Fibroblast of skin of abdomen (primary cell): ENCODE results near the gene EHBP1.
"Not testable (repeated sequence)": the region's sequence is repeated elsewhere in the genome, so short reads cannot be mapped to it uniquely, and the experiment has no call there.

Experiments used
- DNase-seq: peaks from one replicate; pipeline ENCODE4 v3.0.0-alpha.2; 2013

The EHBP1 gene

DNA sequence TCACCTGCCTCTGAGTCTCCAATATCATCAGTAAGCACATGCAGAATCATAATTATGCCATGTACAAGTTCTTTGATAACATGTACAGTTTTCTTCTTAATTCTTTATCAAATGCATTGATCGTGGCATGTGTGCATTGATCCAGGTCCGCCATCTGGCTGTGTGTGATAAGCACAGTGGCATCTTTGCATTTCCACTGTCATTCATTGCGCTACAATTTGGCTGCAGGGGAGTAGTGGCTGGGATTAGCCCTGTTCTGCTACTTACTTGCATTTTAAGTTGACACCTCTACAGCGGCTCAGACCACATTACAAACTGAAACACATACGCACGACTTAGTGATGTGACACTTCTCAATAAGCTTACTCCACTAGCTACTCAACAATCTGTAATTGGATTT, 261.5 kb downstream of the EHBP1 start:
- no peak for DNase-seq

DNA sequence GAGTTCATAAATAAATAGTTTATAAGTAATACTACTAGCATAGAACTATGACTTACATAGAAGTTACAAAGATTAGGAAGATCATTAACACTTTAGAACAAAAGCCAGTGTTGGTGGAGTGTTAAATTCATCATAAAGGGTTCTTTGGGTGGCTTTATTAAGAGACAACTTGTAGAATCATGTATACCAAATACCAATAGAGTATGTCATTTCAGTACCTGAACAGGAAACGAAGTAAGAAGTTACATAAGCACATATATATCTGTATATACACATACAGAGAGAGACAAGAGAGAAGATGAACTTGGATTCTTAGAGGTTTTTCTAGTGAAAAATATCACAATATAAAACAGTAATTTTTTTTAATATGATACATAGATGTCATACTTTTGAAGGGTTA, 262.7 kb downstream of the EHBP1 start:
- DNase-seq = no peak

DNA sequence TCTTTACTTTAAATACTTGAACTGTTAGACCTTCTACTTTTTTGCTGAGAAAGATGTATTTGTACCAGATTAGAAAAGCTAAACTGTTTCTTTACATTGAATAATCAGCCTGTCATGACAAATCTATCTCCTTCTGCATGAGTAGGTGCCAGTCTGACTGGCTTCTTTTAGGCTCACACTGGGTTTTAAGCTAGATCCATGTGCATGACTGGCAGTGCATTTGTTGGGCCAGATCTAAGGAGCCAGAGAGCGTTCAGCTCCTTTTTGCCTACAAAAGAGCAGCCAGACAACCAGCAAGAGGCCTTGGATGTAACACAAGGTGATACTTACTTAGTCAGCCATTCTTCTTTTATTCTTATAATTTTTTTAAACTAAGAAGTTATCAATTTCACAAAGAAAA, 263.2 kb downstream of the EHBP1 start:
- DNase-seq = no peak

DNA sequence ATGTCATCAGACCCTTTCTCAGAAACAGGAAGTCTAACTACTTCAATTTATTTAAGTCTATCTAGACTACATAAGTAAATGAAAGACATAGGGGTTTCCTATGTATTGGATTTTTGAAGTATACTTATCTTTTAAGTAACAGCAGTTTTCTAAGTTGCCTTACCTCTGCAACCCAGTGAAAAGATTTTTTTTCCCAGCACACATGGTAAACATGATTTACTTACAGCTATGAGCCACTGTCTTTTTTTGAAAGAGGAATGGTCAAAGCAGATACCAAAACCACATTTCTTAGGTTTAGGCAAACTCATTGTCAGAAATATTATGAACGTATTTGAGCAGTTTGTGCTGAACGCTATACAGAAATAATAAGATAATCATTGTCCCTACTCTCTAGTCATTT, 266.4 kb downstream of the EHBP1 start:
- no peak for DNase-seq

DNA sequence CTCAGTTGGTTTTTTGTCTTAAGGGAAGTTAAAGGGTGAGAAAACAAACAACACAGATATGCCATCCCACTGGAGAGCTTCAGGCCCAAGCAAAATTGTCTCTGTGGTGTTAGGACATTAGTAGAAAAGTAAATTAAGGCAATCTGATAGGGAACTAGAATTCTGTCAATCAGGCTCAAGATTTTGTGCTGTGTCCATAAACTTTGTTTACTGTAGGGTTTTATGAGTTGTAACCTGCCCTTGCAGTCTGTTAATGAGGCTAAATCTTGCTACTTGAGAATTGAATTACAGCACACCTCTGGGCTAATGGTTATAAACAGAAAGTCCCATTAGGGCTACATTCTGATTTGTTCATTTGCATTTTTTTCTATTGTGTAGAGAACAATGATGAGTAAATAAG, 267.1 kb downstream of the EHBP1 start:
- DNase-seq = no peak

DNA sequence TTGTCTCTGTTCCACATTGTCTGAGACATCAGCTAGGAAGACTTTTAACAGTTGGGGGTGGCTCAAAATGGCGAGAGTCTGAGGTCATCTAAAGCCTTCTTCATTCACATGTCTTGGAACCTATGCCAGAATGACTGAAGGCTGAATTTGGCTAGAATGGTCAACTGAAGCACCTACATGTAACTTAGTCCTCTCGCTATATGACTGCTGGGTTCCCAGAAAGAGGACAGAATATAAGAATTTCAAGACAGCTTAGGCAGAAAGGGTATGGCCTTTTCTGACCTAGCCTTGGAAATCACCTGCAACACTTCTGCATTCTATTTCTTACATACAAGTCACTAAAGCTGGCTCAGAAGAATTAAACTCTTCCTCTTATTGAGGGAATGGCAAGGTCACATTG, 269.5 kb downstream of the EHBP1 start:
- no peak for DNase-seq

DNA sequence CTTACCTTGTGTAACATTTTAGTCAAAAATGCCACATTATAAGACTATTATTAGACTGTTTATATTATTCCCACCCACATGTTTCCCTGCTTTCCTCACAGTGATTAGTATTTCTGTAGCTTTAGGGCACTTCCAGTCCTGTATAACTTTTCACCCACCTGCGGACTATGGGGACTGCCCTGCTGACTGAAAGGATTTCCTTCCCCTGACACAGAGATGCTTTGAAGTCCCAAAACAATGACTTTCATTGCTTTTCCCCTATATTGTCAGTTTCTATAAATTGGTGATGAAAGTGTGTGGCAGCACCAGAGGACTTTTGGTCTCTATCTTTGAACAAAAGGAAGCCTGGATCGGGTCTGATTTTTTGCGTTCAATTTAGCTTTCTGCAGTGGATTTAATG, 286.1 kb downstream of the EHBP1 start:
- DNase-seq = no peak

DNA sequence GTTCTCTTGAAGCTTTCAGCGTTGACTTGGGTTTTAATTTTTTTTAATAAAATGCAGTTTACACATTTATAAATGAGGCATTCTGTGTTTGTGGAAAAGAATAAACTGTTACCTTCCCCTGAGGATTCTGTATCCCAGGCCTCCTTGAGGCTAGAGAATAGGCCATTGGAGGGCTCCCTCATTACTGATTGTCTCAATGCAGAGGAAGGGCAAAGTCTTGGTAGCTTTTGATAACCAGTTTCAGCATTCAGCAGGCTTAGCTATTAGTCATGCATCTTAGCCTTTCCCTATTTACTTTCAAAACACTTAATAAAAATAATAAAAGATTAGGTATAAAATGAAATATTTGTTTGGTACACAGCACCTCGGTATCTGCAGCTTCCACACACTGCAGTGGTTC, 287.0 kb downstream of the EHBP1 start:
- no peak for DNase-seq

DNA sequence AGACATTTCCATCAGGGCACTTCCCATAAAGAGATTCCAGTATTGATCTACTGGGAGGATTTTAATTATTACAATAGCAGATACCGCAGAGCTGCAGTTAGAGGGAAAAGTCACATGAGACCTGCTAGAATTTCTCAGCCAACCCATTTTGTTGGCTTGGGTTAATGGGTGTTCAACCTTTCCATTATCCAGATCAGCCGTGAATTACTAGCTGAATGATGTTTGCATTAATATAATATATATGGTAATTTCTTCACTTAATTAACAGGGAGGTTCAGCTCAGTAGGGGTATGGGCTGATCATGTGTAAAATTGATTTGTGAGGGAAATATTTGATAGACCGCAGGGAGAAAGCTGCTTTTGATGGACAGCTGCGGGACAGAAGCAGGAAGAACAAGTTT, 288.7 kb downstream of the EHBP1 start:
- DNase-seq = no peak

DNA sequence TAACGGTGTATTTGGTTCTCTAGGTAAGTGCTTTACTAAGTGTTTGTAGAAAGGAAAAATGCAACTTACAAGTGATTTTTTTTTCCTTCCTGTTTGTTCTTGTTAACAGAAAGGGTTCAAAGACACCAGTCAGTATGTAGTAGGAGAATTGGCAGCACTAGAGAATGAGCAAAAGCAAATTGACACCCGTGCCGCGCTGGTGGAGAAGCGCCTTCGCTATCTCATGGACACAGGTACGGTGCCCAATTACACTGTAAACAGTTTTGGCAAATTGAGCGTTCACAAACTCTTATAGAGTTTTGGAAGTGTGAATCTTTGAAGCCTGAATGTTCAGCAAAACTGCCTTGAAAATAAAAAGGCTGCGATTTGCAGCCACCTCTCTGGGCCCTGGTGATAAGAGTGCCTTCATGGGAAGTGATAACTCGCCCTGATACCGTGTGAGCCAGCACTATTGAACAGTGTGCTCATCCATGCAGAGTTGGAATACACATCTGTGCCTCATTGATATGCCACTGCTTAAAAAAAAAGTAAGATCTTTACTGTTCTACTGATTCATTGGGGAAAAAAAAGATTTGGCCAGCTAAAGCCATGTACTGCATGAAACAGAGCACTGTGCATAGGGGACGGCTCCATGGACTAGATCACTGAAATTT, 291.1 kb downstream of the EHBP1 start:
- no peak for DNase-seq

DNA sequence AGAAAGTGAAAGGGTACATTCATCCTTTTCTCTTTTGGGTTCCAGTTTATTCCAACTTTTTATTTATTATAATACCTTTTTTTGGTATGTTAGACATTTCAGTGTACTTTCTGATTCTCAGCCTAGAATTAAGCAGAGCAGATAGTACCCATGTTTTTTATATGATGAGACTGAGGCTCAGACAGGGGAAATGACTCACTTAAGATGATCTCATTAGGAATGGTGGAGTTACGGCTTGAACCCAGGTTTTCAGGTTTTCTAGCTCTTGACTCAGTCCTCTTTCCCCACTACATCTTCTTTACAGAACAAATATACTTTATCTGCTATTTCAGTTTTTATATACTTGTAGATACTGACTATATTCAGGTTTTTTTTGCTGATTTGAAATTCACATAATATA, 293.4 kb downstream of the EHBP1 start:
- DNase-seq = peak; percentile 22

DNA sequence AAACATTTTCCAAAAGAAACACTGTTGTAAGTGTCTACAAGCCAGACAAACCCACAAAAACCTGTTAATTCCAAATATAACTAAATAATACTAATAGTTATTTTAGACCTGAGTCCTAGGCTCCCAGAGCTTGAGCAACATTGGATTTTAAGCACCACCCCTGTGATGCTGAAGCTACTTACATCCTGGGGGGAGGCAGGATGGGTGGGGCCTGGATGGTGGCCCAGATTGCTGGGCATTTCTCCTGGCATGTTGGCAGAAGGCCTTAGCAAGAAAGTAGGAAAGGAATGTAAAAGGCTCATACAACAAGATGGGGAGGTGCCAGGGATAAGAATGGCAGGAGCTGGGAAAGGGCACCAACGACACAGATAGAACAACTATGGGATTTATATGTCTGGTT, 294.4 kb downstream of the EHBP1 start:
- peak; percentile 23 for DNase-seq

DNA sequence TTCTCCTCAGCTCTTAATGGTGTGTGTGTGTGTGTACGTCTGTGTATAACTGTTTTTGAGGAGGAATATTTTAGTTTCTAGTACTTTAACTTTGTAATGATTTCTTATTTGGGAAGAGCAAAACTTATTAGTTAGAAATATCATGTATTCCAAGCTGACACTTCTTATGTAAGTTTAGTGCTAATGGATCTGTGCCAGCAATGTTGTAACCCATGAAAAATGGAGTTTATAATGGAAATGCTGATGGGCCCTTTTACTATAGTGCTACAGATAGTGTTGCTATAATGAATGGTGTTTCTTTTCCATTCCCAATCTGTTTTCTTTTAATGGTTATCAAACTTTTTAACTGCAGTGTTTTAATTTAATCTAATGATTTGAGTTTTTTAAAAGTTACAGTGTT, 295.3 kb downstream of the EHBP1 start:
- DNase-seq = peak; percentile 38

DNA sequence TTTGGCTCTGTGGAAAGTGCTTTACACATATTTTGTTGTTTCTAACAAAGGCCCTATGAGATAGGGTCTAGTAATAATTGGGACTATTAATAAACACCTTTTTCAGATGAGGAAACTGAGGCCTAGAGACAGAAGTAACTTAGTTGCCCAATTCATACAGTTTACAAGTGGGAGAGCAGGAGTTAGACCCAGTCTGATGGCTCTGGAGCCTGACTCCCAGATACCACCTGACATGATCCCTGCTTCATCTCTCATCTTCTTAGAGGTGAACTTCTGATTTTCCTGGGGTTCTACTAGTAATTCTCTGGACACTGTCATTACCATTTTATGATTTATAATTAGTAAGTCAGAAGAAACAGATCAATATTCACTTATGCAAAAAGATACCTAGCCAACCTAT, 296.1 kb downstream of the EHBP1 start:
- DNase-seq = no peak

DNA sequence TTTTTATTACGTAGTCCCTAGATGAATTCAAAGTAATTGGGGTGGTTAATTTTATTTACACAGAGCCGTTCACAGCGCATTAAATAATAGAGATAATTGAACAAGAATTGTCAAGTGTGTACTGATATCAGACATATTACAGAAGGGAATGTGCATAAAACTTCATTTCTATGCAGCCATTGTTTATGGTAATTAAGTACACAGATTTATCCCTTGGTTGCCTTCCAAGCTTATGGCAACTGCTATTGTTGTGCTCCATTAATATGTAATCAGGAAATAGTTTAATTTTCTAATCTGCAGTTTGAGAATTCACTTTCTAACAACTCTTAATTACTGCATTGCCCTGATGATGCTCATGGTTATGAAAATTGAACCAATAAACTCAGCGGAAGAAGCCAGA, 297.8 kb downstream of the EHBP1 start:
- DNase-seq = no peak

DNA sequence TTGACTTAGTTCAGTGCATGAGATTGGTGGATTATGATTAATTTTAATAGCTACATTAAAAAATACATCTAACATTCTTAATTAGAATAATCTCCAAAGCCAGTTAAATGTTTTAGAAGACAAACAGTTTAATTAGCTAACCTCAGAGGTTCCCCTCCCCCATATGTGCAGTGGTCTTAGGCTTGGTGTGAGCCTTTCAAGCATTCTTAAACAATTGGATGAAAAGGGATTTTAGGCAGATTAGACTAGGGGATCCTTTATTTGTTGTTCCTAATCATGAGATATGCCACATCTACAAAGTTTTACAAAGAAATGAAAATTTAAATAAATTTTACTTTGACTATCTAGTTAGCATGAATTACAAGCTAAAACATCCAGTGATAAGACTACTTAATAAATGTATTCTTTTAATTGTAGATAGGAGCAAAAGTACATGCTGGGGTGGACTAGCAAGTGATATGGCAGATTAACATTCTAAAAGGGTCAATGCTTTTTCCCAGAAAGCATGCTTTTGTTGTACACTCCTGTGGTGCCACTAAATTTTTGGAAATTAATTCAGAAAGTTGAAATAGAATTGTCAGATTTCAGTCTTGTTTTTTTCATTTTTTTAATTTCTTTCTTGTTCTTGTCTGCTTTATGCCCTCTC, 302.4 kb downstream of the EHBP1 start:
- no peak for DNase-seq

DNA sequence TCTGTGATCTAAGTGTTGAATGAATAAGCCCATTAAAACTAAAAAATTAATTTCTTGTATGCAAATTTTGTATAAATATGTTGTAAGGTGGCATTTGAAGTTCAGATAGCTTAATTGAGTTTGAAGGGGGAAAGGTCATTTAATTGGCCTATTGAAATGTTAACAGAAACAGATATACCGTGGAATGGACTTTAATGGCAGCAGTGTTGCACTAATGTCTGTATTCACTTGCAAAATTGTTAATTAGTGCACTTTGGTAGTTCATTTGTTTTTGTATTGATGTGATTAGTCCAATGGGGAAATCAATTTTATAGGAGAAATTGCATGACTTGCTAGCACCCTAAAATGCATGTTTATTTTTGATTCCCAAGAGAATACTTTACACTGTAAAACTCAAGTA, 303.3 kb downstream of the EHBP1 start:
- DNase-seq = no peak

DNA sequence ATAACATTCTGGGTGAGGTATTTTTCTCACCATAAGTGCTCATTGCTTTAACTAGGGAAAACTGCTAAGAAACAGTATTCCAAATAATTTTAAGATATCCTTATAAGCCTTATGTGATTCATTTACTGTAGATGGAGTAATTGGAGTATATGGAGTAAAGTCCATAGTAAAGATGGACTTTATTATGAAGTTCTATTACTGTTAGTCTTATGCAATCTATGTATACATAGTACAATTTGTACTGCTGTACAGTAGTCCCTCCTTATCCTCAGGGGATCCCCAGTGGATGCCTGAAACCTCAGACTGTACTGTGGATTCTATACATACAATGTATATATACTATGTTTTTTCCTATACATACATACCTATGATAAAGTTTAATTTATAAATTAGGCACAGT, 304.0 kb downstream of the EHBP1 start:
- no peak for DNase-seq

DNA sequence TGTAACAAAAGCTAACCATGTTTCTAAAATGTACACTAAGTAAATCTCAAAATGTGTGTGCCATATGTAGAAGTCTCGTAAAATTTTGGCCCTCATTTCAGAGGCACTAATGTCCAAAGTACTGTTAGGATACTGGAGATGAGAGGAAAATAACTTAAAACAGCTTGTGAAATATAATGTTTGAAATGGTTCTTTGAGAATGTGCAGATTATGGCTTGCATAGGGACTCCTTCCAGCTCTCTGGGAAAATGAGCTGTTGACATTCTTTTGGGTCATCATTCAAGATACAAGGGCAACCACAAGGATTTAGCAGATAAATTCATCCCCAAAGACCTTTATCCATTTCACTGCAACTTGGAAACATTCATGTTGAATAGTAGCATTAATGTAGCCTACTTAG, 307.0 kb downstream of the EHBP1 start:
- DNase-seq = peak; percentile 74

DNA sequence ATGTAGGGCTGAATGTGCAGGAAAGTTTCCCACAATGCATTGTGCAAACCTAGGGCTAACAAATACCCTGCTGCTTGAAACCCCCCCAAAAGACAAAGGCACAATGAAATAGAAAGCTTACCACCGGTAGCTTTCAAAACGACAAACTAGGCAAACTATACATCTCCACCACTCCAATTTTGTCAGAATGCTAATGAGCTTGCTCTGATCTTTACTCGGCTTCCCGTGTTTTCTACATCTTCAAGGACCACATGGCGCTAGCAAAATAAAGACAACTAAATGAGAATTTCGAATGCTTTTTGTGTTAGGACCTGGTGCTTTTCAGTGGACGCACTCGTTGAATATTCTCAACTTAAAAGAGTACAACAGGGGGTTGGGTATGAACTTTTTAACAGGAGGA, 307.9 kb downstream of the EHBP1 start:
- no peak for DNase-seq

DNA sequence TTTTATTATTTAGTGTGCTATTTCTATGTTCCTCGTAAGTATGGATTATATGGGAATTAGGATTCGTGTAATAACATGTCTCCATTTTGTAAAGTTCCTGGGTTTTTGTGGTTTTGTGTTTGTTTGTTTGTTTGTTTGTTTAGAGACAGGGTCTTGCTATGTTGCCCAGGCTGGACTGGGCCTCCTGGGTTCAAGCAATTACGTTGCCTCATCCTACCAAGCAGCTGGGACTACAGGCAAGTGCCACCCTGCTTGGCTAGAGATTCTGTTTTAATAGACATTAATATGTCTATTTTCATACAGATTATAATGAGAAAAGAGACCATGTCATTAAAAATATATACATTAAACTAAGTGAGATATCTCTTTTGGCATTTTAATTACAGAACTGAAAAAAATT, 309.9 kb downstream of the EHBP1 start:
- DNase-seq = no peak

DNA sequence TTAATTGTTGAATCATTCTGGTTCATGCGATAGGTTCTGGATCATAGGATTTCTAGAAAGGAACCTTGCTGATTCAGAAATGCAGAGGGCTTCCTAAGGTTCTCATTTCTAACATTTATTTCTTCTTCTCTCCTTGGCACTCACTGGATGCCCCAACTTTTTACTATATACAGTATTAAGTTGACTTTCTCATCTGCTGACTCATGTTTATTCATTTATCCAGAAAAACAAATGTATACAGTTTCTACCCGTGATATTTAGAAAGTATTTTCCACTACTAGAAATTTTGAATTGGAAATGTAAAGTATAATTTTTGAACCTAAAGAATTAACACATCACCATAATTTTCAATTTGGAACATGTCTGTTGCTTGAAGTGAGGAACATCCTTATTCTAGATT, 312.9 kb downstream of the EHBP1 start:
- no peak for DNase-seq

DNA sequence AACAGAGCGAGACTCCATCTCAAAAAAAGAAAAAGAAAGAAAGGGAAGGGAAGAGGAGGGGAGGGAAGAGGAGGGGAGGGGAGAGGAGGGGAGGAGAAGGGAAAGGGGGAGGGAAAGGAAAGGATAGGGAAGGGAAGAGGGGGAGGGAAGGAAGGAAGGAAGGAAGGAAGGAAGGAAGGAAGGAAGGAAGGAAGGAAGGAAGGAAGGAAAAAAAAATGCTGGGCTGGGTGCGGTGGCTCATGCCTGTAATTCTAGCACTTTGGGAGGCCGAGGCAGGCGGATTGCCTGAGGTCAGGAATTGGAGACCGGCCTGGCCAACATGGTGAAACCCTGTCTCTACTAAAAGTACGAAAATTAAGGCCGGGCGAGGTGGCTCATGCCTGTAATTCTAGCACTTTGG, 314.2 kb downstream of the EHBP1 start:
- DNase-seq = not testable (repeated sequence)

DNA sequence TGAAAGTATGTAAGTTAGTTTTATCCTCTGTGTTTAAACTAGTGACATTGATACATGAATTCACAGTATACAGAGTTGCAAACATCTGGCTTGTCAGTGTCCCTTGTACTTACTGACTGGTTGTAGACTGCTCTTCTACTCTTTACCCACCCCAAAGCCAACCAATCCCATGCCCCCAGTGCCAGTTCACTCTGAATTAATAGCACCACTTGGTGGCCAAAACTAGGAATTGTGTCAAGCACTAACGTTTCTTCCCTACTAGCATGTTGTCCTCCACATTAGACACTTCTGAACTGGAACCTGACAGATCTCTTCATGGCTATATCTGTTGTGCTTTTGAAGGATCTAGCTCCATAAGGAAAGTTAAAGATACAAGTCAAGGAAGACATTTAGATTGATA, 317.9 kb downstream of the EHBP1 start:
- peak; percentile 24 for DNase-seq

DNA sequence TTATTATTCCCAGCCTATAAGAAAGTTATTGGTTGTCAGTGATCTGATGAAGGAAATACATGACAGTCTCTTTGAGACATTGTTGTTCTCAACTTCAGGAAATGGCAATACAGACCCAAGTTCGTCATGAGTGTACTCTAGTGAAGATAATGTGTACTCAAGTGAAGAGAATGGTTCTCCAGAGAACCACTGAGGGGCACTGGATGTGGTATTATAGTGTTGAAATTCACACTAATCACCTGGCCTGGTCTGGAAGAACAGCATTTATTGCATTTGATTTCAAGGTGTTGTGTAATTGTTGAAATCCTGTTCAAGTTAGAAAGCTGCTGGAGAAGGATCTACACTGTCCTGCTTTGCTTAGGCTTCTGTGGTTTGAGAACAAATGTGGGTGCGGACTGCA, 321.7 kb downstream of the EHBP1 start:
- DNase-seq = no peak
